GM21526 (cell line): ENCODE results near the gene LCOR.
"Not testable (repeated sequence)": the region's sequence is repeated elsewhere in the genome, so short reads cannot be mapped to it uniquely, and the experiment has no call there.

Experiments used
- ATAC-seq: cut with Tn5 transposase; IDR thresholded peaks from one replicate; pipeline ENCODE4 v1.9.1; 2021; ENCODE audit warnings: moderate library complexity; ENCODE audit not compliant: unreplicated experiment, low FRiP score

The LCOR gene

DNA sequence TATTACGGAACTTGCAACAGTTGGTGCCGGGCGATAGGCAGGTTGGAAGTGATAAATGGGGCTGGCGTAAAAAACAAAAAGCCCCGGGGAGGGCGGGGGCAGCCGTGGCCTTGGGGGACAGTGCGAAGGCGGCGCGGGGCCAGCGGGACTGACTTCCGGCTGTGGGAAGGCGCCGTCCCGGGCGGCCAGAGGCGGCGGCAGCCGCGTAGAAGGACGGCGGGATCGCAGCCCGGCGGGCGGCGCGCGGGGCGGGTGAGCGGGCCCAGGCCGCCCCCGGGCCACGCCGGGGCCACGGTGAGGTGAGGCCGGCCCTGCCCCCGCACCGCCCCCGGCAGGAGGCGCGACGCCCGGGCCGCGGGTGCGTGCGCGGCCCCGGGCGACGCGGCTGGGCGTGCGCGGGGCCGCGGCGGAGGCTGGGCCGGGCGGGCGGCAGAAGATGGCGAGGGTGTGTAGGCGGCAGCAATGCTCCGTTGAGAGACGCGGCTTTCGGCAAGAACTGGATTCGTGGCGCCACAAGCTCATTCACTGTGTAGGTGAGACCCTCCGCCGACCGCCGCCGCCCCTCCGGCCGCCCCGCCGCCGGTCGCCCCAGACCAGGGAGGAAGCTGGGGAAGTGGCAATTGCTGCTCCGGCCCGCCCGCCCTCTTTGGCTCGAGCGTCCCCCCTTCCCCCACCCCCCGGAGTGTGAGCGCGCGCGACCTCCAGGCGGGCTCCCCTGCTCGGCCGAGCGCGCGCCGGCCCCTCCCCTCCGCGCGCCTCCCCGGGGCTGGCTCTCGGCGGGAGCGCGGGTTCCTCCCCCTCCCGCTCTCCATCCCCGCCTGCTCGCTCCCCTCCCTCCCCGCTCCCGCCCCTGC is at the start of gene LCOR:
Gene LCOR (plus strand): TSS at position 432 of the 854 bp plus-strand sequence. CDS start 116,760 bp downstream, outside the sequence.
- peak; percentile 52 for ATAC-seq

DNA sequence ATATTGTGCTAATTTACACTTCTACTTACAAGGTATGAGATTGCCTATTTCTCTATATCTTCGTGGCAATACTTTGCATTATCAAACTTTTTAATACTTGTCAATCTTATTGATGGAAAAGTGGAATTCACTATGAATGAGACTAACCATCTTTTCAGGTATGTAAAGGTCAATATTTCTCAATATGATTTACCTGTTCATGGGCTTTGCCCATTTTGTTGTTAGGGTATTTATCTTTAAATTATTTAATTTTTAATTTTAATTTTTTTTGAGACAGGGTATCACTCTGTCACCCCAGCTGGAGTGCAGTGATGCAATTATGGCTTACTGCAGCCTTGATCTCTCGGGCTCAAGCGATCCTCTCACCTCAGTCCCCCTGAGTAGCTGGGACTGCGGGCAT is 47.8 kb upstream of the LCOR start:
- no peak for ATAC-seq

DNA sequence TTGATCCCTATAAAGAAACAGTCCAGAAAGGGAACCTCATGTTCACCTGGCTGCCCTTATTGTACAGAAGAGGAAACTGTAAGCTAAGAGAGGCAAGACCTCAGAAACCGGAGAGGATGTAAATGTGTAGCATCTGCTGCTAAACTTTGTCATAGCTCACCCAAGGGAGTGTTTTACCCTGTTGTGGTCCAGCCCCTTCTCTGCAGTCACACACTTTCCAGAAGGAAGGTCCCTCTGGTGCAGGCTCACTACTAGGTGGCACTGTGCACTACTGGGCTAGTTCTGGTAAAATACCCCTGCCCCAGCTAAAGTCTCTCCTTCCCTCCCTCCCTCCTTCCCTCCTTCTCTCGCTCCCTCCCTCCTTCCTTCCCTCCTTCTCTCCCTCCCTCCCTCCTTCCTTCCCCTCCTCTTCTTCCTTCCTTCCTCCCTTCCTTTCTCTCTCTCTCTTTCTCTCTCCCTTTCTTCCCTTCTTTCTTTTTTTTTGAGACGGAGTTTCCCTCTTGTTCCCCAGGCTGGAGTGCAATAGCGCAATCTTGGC is 42.5 kb upstream of the LCOR start:
- peak; percentile 66 for ATAC-seq

DNA sequence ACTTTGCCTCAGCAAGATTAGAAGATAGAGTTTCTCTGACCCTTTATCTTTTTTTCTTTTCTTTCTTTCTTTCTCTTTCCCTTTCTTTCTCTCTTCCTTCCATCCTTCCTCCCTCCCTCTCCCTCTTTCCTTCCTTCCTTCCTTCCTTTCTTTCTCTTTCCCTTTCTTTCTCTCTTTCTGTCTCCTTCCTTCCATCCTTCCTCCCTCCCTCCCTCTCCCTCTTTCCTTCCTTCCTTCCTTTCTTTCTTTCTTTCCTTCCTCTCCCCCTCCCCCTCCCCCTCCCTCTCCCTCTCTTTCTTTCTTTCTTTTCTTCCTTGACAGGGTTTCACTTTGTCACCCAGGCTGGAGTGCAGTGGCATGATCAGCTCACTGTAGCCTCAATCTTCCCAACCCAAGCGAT is 40.2 kb upstream of the LCOR start:
- ATAC-seq, result no peak

DNA sequence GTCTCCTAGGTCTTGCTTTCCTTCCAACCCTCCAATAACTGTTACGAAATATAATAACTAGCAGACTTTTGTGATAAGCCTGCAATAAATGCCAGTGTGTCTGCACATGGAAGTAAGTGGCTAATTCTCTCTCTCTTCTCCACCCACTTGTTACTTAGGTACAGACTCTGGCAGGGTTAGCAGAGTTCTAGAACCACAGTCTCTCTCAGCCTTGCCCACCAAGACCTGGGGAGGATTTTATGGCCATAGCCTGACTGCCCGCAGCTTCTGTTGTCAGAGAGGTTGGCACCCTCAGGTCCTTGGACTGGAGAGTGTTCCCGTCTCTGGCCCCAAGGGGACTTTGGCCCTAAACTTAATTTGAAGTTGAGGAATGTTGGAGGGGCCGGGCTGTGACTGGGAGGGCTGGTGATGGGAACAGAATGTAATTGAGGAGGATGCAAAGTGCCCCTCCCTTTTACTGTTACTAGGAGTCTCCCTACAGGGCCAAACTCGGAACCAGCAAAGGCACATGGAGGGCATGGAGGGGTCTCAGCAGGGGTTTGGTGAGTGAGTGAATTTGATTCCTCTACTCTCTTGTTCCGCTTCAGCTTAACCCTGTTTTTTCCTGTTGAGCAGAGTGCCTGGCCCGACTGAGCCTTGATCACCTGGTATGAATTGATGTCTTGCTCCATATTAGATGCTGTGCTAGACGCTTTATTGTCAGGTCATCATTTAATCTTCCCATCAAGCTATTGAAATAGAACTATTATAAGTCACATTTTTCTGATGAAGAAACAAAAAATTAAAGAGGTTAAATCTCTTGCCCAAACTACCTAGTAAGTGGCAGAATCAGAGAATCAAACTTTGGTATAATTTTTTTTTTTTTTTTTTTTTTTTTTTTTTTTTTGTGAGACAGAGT is 37.0 kb upstream of the LCOR start:
- ATAC-seq, result no peak

DNA sequence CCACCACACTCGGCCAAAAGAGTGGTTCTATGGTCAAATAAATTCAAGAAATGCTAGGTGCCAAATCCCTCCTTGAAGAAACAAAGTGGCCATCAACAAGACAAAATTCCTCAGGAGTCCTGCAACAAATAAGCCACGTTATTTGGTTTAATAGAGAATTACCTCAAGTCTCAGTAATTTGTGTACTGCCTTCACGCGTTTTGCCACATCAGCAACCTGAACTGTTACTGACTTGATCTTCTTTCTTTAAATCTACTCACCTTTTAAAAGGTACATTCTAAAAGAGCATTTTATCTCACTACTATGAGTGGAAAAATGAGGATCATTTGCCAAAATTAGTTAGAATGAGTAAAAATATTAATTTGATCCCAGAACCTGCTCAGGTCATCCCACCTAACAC is 34.6 kb upstream of the LCOR start:
- ATAC-seq, result no peak

DNA sequence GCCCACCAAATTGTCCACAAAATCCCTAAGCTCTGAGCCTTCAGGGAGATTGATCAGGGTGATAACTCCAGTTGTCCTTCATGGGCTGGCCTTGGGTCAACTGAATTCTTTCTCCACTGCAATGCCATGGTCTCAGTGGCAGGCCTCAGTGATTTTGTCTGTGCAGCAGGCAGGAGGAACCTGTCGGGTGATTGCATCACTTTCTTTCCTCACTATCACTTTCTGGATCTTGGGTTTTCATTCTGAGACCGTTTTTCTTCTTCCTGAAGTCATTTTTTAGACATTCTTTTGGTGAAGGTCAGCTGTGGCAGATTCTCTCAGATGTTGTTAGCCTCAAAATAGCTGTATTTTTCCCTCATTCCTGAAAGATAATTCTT is 28.8 kb upstream of the LCOR start:
- no peak for ATAC-seq

DNA sequence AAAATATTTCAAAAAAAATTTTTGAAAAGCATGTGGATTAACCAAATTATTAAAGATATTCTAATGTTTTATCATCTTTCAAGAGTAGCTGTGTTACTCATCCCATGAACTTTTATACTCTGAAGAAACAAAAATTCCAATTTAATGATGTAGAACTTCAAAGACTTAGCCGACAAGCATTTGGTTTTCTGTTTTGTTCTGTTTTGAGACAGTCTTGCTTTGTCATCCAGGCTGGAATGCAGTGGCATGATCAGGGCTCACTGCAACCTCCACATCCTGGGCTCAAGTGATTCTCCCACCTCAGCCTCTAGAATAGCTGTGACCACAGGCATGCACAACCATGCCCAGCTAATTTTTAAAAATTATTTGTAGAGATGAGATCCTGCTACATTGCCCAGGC is 17.8 kb upstream of the LCOR start:
- ATAC-seq, result no peak

DNA sequence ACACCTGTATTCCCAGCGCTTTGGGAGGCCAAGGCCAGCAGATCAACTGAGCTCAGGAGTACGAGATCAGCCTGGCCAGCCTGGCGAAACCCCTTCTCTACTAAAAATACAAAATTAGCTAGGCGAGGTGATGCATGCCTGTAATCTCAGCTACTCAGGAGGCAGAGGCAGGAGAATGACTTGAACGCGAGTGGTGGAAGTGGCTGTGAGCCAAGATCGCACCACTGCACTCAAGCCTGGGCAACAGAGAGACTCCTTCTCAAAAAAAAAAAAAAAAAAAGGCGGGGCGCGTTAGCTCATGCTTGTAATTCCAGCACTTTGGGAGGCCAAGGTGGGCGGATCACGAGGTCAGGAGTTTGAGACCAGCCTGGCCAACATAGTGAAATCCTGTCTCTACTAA is 13.1 kb upstream of the LCOR start:
- ATAC-seq, result not testable (repeated sequence)

DNA sequence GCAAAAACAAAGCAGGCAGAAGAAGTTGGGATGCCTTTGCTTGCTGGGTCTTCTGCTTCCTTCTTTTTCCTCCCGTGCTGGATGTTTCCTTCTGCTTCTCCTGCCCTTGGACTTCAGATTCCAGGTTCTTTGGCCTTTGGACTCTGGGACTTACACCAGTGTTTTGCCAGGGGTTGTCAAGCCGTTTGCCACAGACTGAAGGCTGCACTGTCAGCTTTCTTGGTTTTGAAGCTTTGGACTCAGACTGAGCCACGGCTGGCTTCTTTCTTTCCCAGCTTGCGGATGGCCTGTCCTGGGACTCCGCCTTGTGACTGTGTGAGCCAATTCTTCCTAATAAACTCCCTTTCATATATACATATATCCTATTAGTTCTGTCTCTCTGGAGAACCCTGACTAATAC is 11.3 kb upstream of the LCOR start:
- ATAC-seq, result no peak

DNA sequence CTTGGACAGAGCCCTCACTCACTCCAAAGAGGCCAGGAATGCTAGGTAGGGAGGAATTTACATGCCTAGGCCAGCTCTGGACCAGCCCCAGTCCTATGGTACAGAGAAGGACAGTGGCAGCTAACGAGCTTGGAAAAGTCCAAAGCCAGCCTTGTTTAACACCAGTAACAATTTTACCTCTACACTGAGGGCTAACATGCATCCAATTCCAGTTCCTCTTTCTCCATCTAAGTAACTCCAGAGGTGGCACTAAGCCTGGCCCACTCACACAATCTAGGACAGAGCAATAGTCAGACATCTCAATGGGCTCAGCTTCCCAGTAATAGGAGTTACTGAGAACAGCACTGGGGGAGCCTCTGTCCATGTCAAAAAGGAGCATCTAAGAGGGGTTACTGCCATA is 5.7 kb upstream of the LCOR start:
- no peak for ATAC-seq

DNA sequence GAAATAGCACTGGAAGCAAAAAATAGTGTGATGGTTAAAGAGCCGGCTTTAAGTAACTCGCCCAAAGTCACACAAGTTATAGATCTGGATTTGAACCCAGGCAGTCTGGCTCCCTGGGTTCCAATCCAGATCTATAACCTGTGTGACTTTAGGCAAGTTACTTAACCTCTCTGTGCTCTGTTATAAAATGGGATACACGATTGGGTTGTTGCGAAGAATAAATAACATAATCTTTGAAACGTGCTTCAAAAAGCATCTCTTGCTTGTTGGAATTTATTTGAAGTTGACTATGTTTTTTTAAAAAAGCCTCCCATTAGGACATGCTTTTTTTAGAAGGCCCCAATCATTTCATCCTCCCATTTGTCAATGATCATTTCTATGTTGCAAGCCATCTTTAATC is 3.5 kb upstream of the LCOR start:
- no peak for ATAC-seq

DNA sequence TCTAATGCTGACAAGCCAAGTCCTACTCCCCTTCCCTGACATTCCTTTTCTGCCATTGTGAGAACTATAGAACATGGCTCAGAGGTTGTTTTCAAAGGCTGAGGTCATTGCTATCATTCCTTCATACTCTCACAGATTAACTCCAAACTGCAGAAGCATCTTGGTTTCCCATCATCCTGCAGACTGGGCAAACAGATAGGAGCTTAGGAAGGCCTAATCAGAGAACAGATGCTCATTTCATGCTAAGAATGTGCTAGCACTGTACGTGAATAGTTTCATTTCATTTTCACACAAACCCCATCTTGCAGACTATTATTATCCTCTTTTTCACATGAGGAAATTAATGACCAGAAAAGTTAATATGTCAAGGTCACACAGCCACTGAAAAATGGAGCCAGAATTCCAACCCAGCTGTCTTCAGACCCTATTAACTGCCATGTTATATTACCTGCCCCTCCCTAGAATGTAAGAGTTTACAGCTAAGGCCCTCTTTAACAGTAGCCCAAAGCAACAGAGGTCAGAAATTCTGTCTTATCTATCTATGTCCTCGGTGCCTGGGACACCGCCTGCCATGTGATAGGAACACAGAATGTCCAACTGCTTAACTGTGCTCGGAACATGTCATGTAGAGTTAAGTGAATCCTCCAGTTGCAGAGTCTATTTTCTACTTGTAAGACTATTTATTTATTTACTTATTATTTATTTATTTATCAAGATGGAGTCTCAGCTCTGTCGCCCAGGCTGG is 2.9 kb upstream of the LCOR start:
- ATAC-seq, result no peak

DNA sequence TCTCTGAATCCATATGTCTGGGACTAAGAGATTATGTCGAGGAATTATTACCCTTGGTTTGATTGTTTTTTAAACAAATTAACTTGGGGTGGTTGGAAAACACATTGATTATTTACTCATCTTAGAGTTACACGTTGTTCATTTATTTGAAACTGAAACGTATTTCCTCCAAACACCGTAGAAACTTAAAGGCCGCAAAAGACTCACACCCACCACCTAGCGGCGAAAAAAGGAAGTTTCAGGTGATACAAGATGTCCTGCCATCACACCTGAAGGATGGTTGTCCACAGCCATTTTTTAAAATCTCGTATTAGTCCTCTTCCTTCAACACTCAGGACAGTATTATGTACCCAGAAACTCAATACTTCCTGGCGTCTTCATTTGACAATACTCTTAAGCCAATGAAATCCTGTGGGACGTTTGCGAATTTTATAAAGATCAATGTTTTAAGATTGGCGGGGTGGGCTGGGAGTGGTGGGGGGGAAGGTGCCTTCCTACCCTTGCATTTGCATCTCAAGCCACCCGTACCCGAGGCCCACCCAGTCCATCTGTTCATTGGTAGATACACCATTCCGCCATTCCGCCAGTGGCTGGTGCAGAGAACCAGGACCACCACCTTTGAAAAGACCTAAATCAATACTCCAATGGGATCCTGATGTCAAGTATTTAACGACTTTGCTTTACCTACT is 1.4 kb upstream of the LCOR start:
- ATAC-seq, result peak; percentile 25

DNA sequence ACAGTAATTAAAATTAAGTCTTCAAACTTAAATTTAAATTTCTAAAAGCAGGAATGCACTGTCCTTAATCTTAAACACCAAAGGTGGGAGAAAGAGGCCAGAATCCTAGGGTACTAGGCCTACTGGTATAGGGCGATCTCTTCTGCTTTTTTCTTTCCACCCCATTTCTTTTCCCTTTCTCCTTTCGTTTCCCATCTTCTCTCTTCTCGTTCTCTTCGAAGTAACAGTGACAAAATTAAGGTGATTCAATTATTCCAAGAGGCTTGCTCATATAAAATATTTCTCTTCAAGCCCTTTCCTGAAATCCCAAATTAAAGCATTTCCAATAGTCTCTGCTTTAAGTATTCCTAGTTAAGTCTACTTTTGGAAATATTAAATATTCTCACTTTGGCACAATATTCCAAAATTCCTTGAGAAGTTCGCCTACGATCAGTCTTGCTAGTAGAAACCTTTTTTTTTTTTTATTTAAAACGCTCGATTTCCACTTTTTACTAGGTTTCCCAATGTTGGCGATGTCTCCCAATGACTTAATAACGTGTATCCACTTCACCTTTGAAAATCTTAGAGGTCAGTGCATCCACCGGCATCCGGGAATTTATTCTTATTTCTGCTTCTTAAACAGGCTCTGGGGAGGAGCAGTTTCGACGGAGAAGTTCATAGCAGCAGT is 765 bp upstream of the LCOR start:
- ATAC-seq, result no peak

DNA sequence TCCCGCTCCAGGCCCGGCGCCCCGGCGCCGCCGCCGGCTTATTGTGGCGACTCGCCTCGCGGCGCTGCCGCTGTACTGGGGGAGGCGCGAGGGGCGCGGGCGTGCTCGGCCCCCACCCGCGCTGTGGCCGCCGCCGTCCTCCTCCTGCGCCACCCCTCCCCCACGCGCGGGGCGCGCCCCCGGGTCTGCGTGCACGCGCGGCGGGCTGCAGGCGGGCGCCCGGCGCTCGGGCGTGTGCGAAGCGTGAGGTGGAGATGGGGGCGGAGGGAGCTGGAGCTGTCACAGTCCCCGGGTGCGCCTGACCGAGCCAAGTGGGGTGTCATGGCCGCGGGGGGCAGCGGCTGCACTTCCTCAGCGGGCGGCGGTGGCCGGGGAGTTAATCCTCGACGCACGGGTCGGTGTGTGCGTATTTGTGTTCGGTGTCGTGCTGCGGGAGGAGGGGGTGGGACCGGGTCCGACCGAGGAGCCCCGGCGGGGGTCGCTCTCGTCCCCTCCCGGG is 672 bp downstream of the LCOR start:
- peak; percentile 54 for ATAC-seq

DNA sequence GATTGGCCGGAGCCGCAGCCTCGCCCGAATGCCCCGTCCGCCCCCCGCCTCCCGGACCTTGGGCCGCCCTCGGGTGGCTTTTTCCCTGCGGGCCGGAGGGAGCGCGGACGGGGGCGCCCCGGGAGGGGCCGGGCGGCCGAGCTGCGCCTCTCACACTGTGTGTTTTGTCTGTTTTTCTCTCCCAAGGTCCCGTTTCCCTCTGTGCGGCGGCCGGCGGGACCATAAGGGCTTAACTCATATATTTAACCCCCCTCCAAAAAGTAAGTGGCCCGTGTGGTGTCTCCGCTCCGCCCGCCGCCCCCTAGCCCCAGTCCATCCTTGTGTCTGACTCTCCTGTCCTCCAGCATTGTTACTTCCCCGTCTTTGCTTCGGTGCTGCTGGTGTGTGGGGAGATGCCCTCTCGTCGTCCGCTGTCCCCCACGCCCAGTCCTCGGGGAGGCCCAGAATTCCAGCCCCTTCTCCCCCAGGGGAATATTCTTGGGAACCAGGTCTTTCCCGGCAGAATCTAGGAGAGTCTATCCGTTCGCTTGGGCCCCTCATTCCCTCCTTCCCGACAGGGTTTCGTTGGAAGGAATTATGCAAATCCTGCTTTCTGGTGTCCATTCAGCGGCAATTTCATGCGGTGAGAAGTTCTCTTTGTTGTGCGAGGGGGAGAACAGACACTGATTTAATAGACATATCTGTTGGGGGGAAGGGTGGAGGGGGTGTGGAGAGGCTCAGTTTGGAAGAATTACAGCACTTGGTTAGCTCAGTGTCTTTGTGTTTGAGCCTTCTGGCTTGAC is 1.3 kb downstream of the LCOR start:
- ATAC-seq, result peak; percentile 10

DNA sequence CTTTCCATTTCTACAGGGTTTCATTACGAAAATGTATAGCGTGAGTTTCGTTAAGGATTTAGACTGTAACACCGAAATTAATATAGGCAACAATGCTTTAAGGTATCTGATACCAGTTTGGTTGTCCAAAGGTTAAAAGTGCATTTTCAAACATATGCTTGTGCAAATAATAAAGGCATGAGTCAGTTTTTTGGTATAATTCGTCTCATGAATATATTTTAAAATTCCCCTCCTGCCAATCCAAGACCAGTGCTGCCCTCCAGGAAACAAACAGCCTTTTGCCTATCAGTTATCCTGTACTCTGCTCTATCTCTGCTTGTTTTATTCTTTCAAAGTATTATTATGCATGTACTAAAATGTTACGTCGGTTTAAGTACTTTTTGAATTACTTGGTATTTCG is 2.0 kb downstream of the LCOR start:
- no peak for ATAC-seq

DNA sequence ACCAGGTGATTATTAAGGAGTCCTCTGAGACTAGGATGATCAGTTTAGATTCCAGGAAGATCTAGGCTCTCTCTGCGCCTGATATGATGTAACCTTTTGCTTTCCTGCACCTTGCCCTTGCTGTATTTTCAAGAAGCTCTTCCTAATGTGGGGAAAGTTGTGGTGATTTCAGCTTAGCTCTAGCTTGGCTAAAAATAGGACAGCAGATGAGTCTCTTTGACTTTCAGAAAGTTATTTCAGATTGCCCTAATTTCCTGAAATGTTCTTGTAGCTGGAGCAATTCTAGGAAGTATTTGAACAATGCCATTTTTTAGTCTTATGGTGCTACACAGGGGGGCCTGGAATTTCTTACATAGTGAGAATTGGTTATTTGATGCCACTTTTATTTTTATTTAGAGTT is 3.8 kb downstream of the LCOR start:
- ATAC-seq, result no peak
